ENCODE data around the gene PLA2G4D. TPM values are rescaled to one million over a fixed set of nuclear protein-coding genes. Genes with fewer than 3 reads are reported as not detected.

Gene PLA2G4D
- total RNA-seq, 1 experiment from 2014 or later, result 0.03 TPM

GRCh38 chr15:42129364-42129763 lies 35.0 kb upstream of the PLA2G4D start:
- no peak for DNase-seq (ENCODE audit: low spot score)

GRCh38 chr15:42128476-42128875 lies 34.1 kb upstream of the PLA2G4D start:
- DNase-seq (ENCODE audit: low spot score), result no peak

- no peak for DNase-seq (ENCODE audit: low spot score)
These were observed 29.2 kb upstream of the PLA2G4D start for GRCh38 chr15:42123546-42123945.

GRCh38 chr15:42121682-42122081 lies 27.3 kb upstream of the PLA2G4D start:
- no peak for DNase-seq (ENCODE audit: low spot score)

- DNase-seq (ENCODE audit: low spot score), result no peak
These were observed 26.7 kb upstream of the PLA2G4D start for GRCh38 chr15:42121021-42121420.

GRCh38 chr15:42120285-42120684 lies 25.9 kb upstream of the PLA2G4D start:
- no peak for DNase-seq (ENCODE audit: low spot score)

- DNase-seq (ENCODE audit: low spot score), result no peak
These were observed 25.0 kb upstream of the PLA2G4D start for GRCh38 chr15:42119446-42119760.

GRCh38 chr15:42118650-42119445 lies 24.5 kb upstream of the PLA2G4D start:
- peak; percentile 69 for DNase-seq (ENCODE audit: low spot score)

- DNase-seq (ENCODE audit: low spot score), result no peak
These were observed 17.6 kb upstream of the PLA2G4D start for GRCh38 chr15:42111924-42112323.

- DNase-seq (ENCODE audit: low spot score), result no peak
These were observed 16.0 kb upstream of the PLA2G4D start for GRCh38 chr15:42110367-42110766.

- DNase-seq (ENCODE audit: low spot score), result no peak
These were observed 14.4 kb upstream of the PLA2G4D start for GRCh38 chr15:42108806-42109205.

- no peak for DNase-seq (ENCODE audit: low spot score)
These were observed 13.8 kb upstream of the PLA2G4D start for GRCh38 chr15:42108189-42108588.

- DNase-seq (ENCODE audit: low spot score), result peak; percentile 80
These were observed 13.1 kb upstream of the PLA2G4D start for GRCh38 chr15:42107473-42107872.

- no peak for DNase-seq (ENCODE audit: low spot score)
These were observed 11.9 kb upstream of the PLA2G4D start for GRCh38 chr15:42106288-42106687.

GRCh38 chr15:42104095-42104891 lies 9.9 kb upstream of the PLA2G4D start:
- no peak for DNase-seq (ENCODE audit: low spot score)

GRCh38 chr15:42102646-42103235 lies 8.4 kb upstream of the PLA2G4D start:
- DNase-seq (ENCODE audit: low spot score), result no peak

GRCh38 chr15:42101861-42102260 lies 7.5 kb upstream of the PLA2G4D start:
- no peak for DNase-seq (ENCODE audit: low spot score)

GRCh38 chr15:42100021-42100800 lies 5.8 kb upstream of the PLA2G4D start:
- peak; percentile 41 for DNase-seq (ENCODE audit: low spot score)

GRCh38 chr15:42097018-42097417 lies 2.7 kb upstream of the PLA2G4D start:
- DNase-seq (ENCODE audit: low spot score), result no peak

- DNase-seq (ENCODE audit: low spot score), result no peak
These were observed 396 bp downstream of the PLA2G4D start for GRCh38 chr15:42093966-42094365.

GRCh38 chr15:42092398-42093318 lies 1.7 kb downstream of the PLA2G4D start:
- no peak for DNase-seq (ENCODE audit: low spot score)

All from HT-29 (cell line).